SJCRH30 (cell line): ENCODE measurements around the gene BNIP5. TPM values are rescaled to one million over a fixed set of nuclear protein-coding genes. Genes with fewer than 3 reads are reported as not detected.
A peak's percentile ranks its signal among the peaks of the same experiment; 100 is the strongest.

Source experiments
- DNase-seq, 2 experiments: peaks; one replicate each; pipeline ENCODE4 v3.0.0-alpha.2; 2015 to 2020
- H3K27ac ChIP-seq: fragments of 250-450 bp; sonication (Bioruptor Pico); 2 replicates; pipeline ENCODE4 v1.5.1; 2020; ENCODE audit warnings: mild to moderate bottlenecking, moderate library complexity
- H3K27me3 ChIP-seq: fragments of 250-450 bp; sonication (Bioruptor Pico); 2 replicates; pipeline ENCODE4 v1.5.1; 2020; ENCODE audit warnings: mild to moderate bottlenecking, moderate library complexity
- H3K36me3 ChIP-seq: fragments of 250-450 bp; sonication (Bioruptor Pico); 2 replicates; pipeline ENCODE4 v1.5.1; 2020; ENCODE audit warnings: mild to moderate bottlenecking, moderate library complexity
- H3K4me1 ChIP-seq: fragments of 250-450 bp; sonication (Bioruptor Pico); 2 replicates; pipeline ENCODE4 v1.5.1; 2020; ENCODE audit warnings: mild to moderate bottlenecking, moderate library complexity
- H3K4me3 ChIP-seq: fragments of 250-450 bp; sonication (Bioruptor Pico); 2 replicates; pipeline ENCODE4 v1.5.1; 2020; ENCODE audit warnings: mild to moderate bottlenecking, moderate library complexity
- H3K9me3 ChIP-seq: fragments of 250-450 bp; sonication (Bioruptor Pico); replicated peaks from 2 replicates; pipeline ENCODE4 v1.5.1; 2020; ENCODE audit warnings: mild to moderate bottlenecking, moderate library complexity
- total RNA-seq: library from RNA; depleted of rRNA; stranded (reverse); fragments of >200 nt; shearing (Covaris generic); gene quantifications from 2 replicates; pipeline ENCODE4 v1.2.3, GENCODE V29; 2014

BNIP5 gene
- total RNA-seq, 1 experiment from 2014 or later, result 0.04 TPM

GRCh38 chr6:36357872-36358225 lies 21.2 kb upstream of the BNIP5 start:
- Histone ChIP-seq H3K4me3 (no peak overlapping the region), H3K4me1 (peaks cover 8% of the 10 kb centered on the region), H3K27me3 (no peaks in the 10 kb centered on the region), H3K27ac (no peak overlapping the region), H3K9me3 (no peaks in the 10 kb centered on the region), H3K36me3 (no peaks in the 10 kb centered on the region)
- no peak for DNase-seq

GRCh38 chr6:36355819-36356218 lies 19.1 kb upstream of the BNIP5 start:
- DNase-seq, result no peak
- Histone ChIP-seq H3K36me3 (no peaks in the 10 kb centered on the region), H3K4me1 (peaks cover 17% of the 10 kb centered on the region), H3K9me3 (no peaks in the 10 kb centered on the region), H3K27ac (no peak overlapping the region), H3K27me3 (no peaks in the 10 kb centered on the region), H3K4me3 (no peak overlapping the region)

- no peaks in the 10 kb centered on the region for H3K27me3 ChIP-seq
- H3K27ac ChIP-seq, result no peak overlapping the region
- peaks cover 18% of the 10 kb centered on the region for H3K4me1 ChIP-seq
- no peaks in the 10 kb centered on the region for H3K36me3 ChIP-seq
- H3K4me3 ChIP-seq, result no peak overlapping the region
- no peak for DNase-seq
- H3K9me3 ChIP-seq, result no peaks in the 10 kb centered on the region
Observed at GRCh38 chr6:36353411-36353915, 16.8 kb upstream of the BNIP5 start.

GRCh38 chr6:36352477-36353157 lies 15.9 kb upstream of the BNIP5 start:
- Histone ChIP-seq H3K9me3 (no peaks in the 10 kb centered on the region), H3K4me1 (peaks cover 18% of the 10 kb centered on the region), H3K36me3 (no peaks in the 10 kb centered on the region), H3K4me3 (no peak overlapping the region), H3K27me3 (no peaks in the 10 kb centered on the region), H3K27ac (no peak overlapping the region)
- no peak for DNase-seq

GRCh38 chr6:36350681-36351571 lies 14.2 kb upstream of the BNIP5 start:
- H3K27me3 ChIP-seq, result no peaks in the 10 kb centered on the region
- H3K4me1 ChIP-seq, result peaks cover 26% of the 10 kb centered on the region
- peak overlapping the region; percentile 82 for H3K27ac ChIP-seq
- H3K36me3 ChIP-seq, result no peaks in the 10 kb centered on the region
- peak; percentile 57 to 70 for DNase-seq
- H3K9me3 ChIP-seq, result no peaks in the 10 kb centered on the region
- H3K4me3 ChIP-seq, result no peak overlapping the region

GRCh38 chr6:36350082-36350481 lies 13.4 kb upstream of the BNIP5 start:
- DNase-seq, result no peak
- no peaks in the 10 kb centered on the region for H3K9me3 ChIP-seq
- no peaks in the 10 kb centered on the region for H3K27me3 ChIP-seq
- no peaks in the 10 kb centered on the region for H3K36me3 ChIP-seq
- H3K4me3 ChIP-seq, result no peak overlapping the region
- peaks cover 30% of the 10 kb centered on the region for H3K4me1 ChIP-seq
- H3K27ac ChIP-seq, result peak overlapping the region; percentile 82; the same call in 1 of the 2 replicates

GRCh38 chr6:36349240-36349639 lies 12.6 kb upstream of the BNIP5 start:
- Histone ChIP-seq H3K4me3 (no peak overlapping the region), H3K27ac (no peak overlapping the region), H3K4me1 (peaks cover 30% of the 10 kb centered on the region), H3K27me3 (no peaks in the 10 kb centered on the region), H3K36me3 (no peaks in the 10 kb centered on the region), H3K9me3 (no peaks in the 10 kb centered on the region)
- no peak for DNase-seq

GRCh38 chr6:36347621-36348020 lies 10.9 kb upstream of the BNIP5 start:
- peak in 1 of 2 experiments; percentile 24 for DNase-seq
- Histone ChIP-seq H3K36me3 (no peaks in the 10 kb centered on the region), H3K4me1 (peaks cover 30% of the 10 kb centered on the region), H3K27me3 (no peaks in the 10 kb centered on the region), H3K9me3 (no peaks in the 10 kb centered on the region), H3K4me3 (peak overlapping the region; percentile 48), H3K27ac (peak overlapping the region; percentile 94)

- Histone ChIP-seq H3K36me3 (no peaks in the 10 kb centered on the region), H3K4me1 (peaks cover 29% of the 10 kb centered on the region), H3K9me3 (no peaks in the 10 kb centered on the region), H3K4me3 (peak overlapping the region; percentile 48), H3K27ac (peak overlapping the region; percentile 94), H3K27me3 (no peaks in the 10 kb centered on the region)
- peak; percentile 77 to 85 for DNase-seq
Observed at GRCh38 chr6:36346486-36347273, 10.0 kb upstream of the BNIP5 start.

- H3K4me3 ChIP-seq, result peak overlapping the region; percentile 48
- H3K27ac ChIP-seq, result peak overlapping the region; percentile 94
- DNase-seq, result peak; percentile 92 to 97
- H3K36me3 ChIP-seq, result no peaks in the 10 kb centered on the region
- peaks cover 21% of the 10 kb centered on the region for H3K4me1 ChIP-seq
- H3K9me3 ChIP-seq, result no peaks in the 10 kb centered on the region
- no peaks in the 10 kb centered on the region for H3K27me3 ChIP-seq
Observed at GRCh38 chr6:36345681-36346466, 9.2 kb upstream of the BNIP5 start.

- Histone ChIP-seq H3K9me3 (no peaks in the 10 kb centered on the region), H3K27me3 (no peaks in the 10 kb centered on the region), H3K27ac (no peak overlapping the region), H3K4me3 (no peak overlapping the region), H3K36me3 (no peaks in the 10 kb centered on the region), H3K4me1 (peaks cover 26% of the 10 kb centered on the region)
- DNase-seq, result no peak
Observed at GRCh38 chr6:36343109-36343680, 6.5 kb upstream of the BNIP5 start.

GRCh38 chr6:36340618-36341454 lies 4.1 kb upstream of the BNIP5 start:
- Histone ChIP-seq H3K27me3 (no peaks in the 10 kb centered on the region), H3K27ac (no peak overlapping the region), H3K4me1 (peaks cover 15% of the 10 kb centered on the region), H3K36me3 (no peaks in the 10 kb centered on the region), H3K4me3 (no peak overlapping the region), H3K9me3 (no peaks in the 10 kb centered on the region)
- DNase-seq, result peak; percentile 33 to 51

GRCh38 chr6:36340306-36340617 lies 3.6 kb upstream of the BNIP5 start:
- DNase-seq, result no peak
- Histone ChIP-seq H3K27ac (no peak overlapping the region), H3K27me3 (no peaks in the 10 kb centered on the region)

More at GRCh38 chr6:36340306-36340617, 3.6 kb upstream of the BNIP5 start:
- no peaks in the 10 kb centered on the region for H3K9me3 ChIP-seq
- no peaks in the 10 kb centered on the region for H3K36me3 ChIP-seq
- H3K4me3 ChIP-seq, result no peak overlapping the region
- H3K4me1 ChIP-seq, result peaks cover 14% of the 10 kb centered on the region
